Left renal pelvis (tissue), 4 donors: ENCODE data around the gene IGLL5. TPM values are rescaled to one million over a fixed set of nuclear protein-coding genes. Genes with fewer than 3 reads are reported as not detected.

Source experiments
- DNase-seq, 4 donors: peaks; one replicate each; pipeline ENCODE4 v3.0.0-alpha.2; 2013; ENCODE audit warnings: low read depth in 4 of 4, low spot score in 3 of 4
- polyA plus RNA-seq, 4 donors: library from polyadenylated mRNA; unstranded; fragments of 120-200 nt; gene quantifications; one replicate each; pipeline ENCODE4 v1.2.1, GENCODE V29; 2013; ENCODE audit not compliant: insufficient read length in 4 of 4

Gene IGLL5
- polyA plus RNA-seq: under 1 TPM in 1 of 4 donors, not detected in 3; 0.48 TPM

- no peak for DNase-seq
These were observed at the start of gene IGLL5 for GRCh38 chr22:22887621-22888503. Gene IGLL5 (plus strand): TSS chr22:22887816. CDS start chr22:22888054, 238 bp downstream.

GRCh38 chr22:22838148-22838786 lies 49.3 kb upstream of the IGLL5 start:
- DNase-seq: no peak

- no peak for DNase-seq
These were observed 47.9 kb upstream of the IGLL5 start for GRCh38 chr22:22839570-22840314.

- DNase-seq: no peak
These were observed 46.8 kb upstream of the IGLL5 start for GRCh38 chr22:22840780-22841179.

- no peak for DNase-seq
These were observed 46.0 kb upstream of the IGLL5 start for GRCh38 chr22:22841598-22841997.

- DNase-seq: no peak
These were observed 45.5 kb upstream of the IGLL5 start for GRCh38 chr22:22842085-22842484.

- DNase-seq: no peak
These were observed 43.8 kb upstream of the IGLL5 start for GRCh38 chr22:22843848-22844247.

- DNase-seq: no peak
These were observed 40.4 kb upstream of the IGLL5 start for GRCh38 chr22:22847241-22847640.

GRCh38 chr22:22848364-22848866 lies 39.2 kb upstream of the IGLL5 start:
- peak in 3 of 4 donors; percentile 32 to 46 (median 36) for DNase-seq

- no peak for DNase-seq
These were observed 37.7 kb upstream of the IGLL5 start for GRCh38 chr22:22849640-22850610.

GRCh38 chr22:22851969-22852368 lies 35.6 kb upstream of the IGLL5 start:
- DNase-seq: no peak

- no peak for DNase-seq
These were observed 33.9 kb upstream of the IGLL5 start for GRCh38 chr22:22853713-22854112.

- no peak for DNase-seq
These were observed 33.1 kb upstream of the IGLL5 start for GRCh38 chr22:22854466-22854865.

GRCh38 chr22:22855085-22855484 lies 32.5 kb upstream of the IGLL5 start:
- DNase-seq: no peak

- DNase-seq: no peak
These were observed 31.9 kb upstream of the IGLL5 start for GRCh38 chr22:22855617-22856308.

GRCh38 chr22:22856364-22856763 lies 31.3 kb upstream of the IGLL5 start:
- no peak for DNase-seq

- DNase-seq: no peak
These were observed 30.6 kb upstream of the IGLL5 start for GRCh38 chr22:22856885-22857606.
